HCT116 (cell line): ENCODE measurements around the gene GFY. TPM values are rescaled to one million over a fixed set of nuclear protein-coding genes. Genes with fewer than 3 reads are reported as not detected.

ENCODE experiments used
- ATAC-seq: fragments of 200-7000 bp; cut with Tn5 transposase; 2 replicates; pipeline ENCODE4 v1.9.1; 2020; ENCODE audit warnings: mild to moderate bottlenecking, moderate library complexity
- BruUV-seq: library from RNA; stranded (reverse); fragments of 400-500 nt; replicated peaks from 2 replicates; lab custom pipeline; 2021; lab: Mats Ljungman, UMichigan
- CTCF ChIA-PET: fragments of 300-600 bp; sonication (Branson Sonifier 250); formaldehyde crosslinking; loops from one replicate; lab custom pipeline; 2021; ENCODE audit warnings: antibody characterized with exemption; lab: Charles Lee
- POLR2A ChIA-PET: fragments of 300-600, 350-600 bp; sonication (Branson Sonifier 250); formaldehyde crosslinking; loops from one replicate; lab custom pipeline; 2021; ENCODE audit warnings: antibody characterized with exemption; lab: Charles Lee
- RAD21 ChIA-PET, 2 experiments: fragments of 300-600 bp; sonication (Branson Sonifier 250); formaldehyde crosslinking; loops; one replicate each; lab custom pipeline; 2023; ENCODE audit warnings: low total read pairs in 2 of 2; ENCODE audit not compliant: uncharacterized antibody in 2 of 2, unreplicated experiment in 2 of 2, low non-redundant PET in 1 of 2; lab: Charles Lee
- DNase-seq: peaks from one replicate; pipeline ENCODE4 v3.0.0-alpha.2; 2010; ENCODE audit warnings: low read depth, low spot score
- H2AFZ ChIP-seq: fragments of 200-600 bp; shearing (Covaris generic), sonication (generic); 2 replicates; pipeline ENCODE4 v1.6.1; 2017; ENCODE audit warnings: low read depth, mixed run types, mixed read lengths, antibody characterized with exemption, low read length; ENCODE audit not compliant: poor library complexity, severe bottlenecking
- H3K27ac ChIP-seq: 2 replicates; pipeline ENCODE4 v1.5.1; 2012; ENCODE audit warnings: low read depth, low read length
- H3K27me3 ChIP-seq: fragments of 200-600 bp; sonication (generic); 2 replicates; pipeline ENCODE4 v1.6.1; 2016; ENCODE audit warnings: mixed run types, low read length, mixed read lengths; ENCODE audit not compliant: insufficient read depth
- H3K36me3 ChIP-seq, 2 experiments: fragments of 200-500 bp in 1 of 2; fragments of 200-600 bp in 1 of 2; sonication (Bioruptor generic) in 1 of 2; sonication (generic) in 1 of 2; 2 replicates each; pipeline versions ENCODE4 v1.5.1 to v1.6.1; 2014 to 2016; ENCODE audit warnings: low read length in 2 of 2, inconsistent platforms in 1 of 2, mixed read lengths in 1 of 2, mixed run types in 1 of 2; ENCODE audit not compliant: insufficient read depth in 2 of 2, control insufficient read depth in 1 of 2
- H3K4me1 ChIP-seq, 2 experiments: fragments of 200-600 bp in 1 of 2; sonication (generic) in 1 of 2; 2 replicates each; pipeline versions ENCODE4 v1.5.1 to v1.6.1; 2012 to 2017; ENCODE audit warnings: low read length in 2 of 2, inconsistent platforms in 1 of 2, mild to moderate bottlenecking in 1 of 2, mixed read lengths in 1 of 2, mixed run types in 1 of 2, moderate library complexity in 1 of 2; ENCODE audit not compliant: insufficient read depth in 2 of 2, control insufficient read depth in 1 of 2
- H3K4me2 ChIP-seq: fragments of 200-600 bp; sonication (generic); 2 replicates; pipeline ENCODE4 v1.6.1; 2017; ENCODE audit warnings: mixed run types, low read length, mixed read lengths
- H3K4me3 ChIP-seq, 2 experiments: fragments of 200-600 bp in 1 of 2; sonication (generic) in 1 of 2; replicated peaks in 1 of 2; 2 replicates each; pipeline ENCODE4 v1.5.1; 2011 to 2016; ENCODE audit warnings: low read length in 2 of 2, control low read depth in 1 of 2, low read depth in 1 of 2, mild to moderate bottlenecking in 1 of 2, mixed read lengths in 1 of 2, mixed run types in 1 of 2
- H3K79me2 ChIP-seq: fragments of 200-600 bp; sonication (generic); 2 replicates; pipeline ENCODE4 v1.6.1; 2017; ENCODE audit warnings: mild to moderate bottlenecking, mixed run types, low read length, moderate library complexity, mixed read lengths; ENCODE audit not compliant: insufficient read depth
- H3K9ac ChIP-seq: fragments of 200-600 bp; sonication (generic); 2 replicates; pipeline ENCODE4 v1.6.1; 2016; ENCODE audit warnings: low read length, mixed read lengths
- H3K9me2 ChIP-seq: fragments of 200-600 bp; sonication (generic), shearing (Covaris generic); 2 replicates; pipeline ENCODE4 v1.6.1; 2017; ENCODE audit warnings: mixed run types, mild to moderate bottlenecking, moderate library complexity; ENCODE audit not compliant: insufficient read depth
- H3K9me3 ChIP-seq, 2 experiments: fragments of 200-500 bp in 1 of 2; fragments of 200-600 bp in 1 of 2; sonication (Bioruptor generic) in 1 of 2; sonication (generic) in 1 of 2; 2 replicates each; pipeline ENCODE4 v1.6.1; 2014 to 2017; ENCODE audit warnings: low read length in 2 of 2, mixed read lengths in 2 of 2, inconsistent platforms in 1 of 2, low read depth in 1 of 2, mild to moderate bottlenecking in 1 of 2, mixed run types in 1 of 2, moderate library complexity in 1 of 2; ENCODE audit not compliant: control insufficient read depth in 1 of 2, insufficient read depth in 1 of 2
- H4K20me1 ChIP-seq: fragments of 200-600 bp; sonication (generic), shearing (Covaris generic); 2 replicates; pipeline ENCODE4 v1.6.1; 2017; ENCODE audit warnings: mixed run types, mild to moderate bottlenecking, moderate library complexity; ENCODE audit not compliant: insufficient read depth
- CEBPB ChIP-seq: IDR thresholded peaks from 2 replicates; pipeline ENCODE4 v1.6.1; 2012; ENCODE audit warnings: low read depth
- ELF1 ChIP-seq: IDR thresholded peaks from 2 replicates; pipeline ENCODE4 v1.6.1; 2012; ENCODE audit warnings: low read depth, borderline replicate concordance
- EZH2 ChIP-seq: fragments of 200-600 bp; sonication (generic); IDR thresholded peaks from 2 replicates; pipeline ENCODE4 v1.6.1; 2017; ENCODE audit warnings: antibody characterized with exemption, mixed run types
- EZH2phosphoT487 ChIP-seq: fragments of 200-600 bp; IDR thresholded peaks from 2 replicates; pipeline ENCODE4 v1.6.1; 2018; ENCODE audit warnings: antibody characterized with exemption, borderline replicate concordance
- FOSL1 ChIP-seq: IDR thresholded peaks from 2 replicates; pipeline ENCODE4 v1.6.1; 2012; ENCODE audit warnings: low read depth
- MAX ChIP-seq: IDR thresholded peaks from 2 replicates; pipeline ENCODE4 v1.6.1; 2012
- POLR2A ChIP-seq: IDR thresholded peaks from 2 replicates; pipeline ENCODE4 v1.7.0; 2011; ENCODE audit warnings: borderline replicate concordance; ENCODE audit not compliant: insufficient read depth, insufficient read length; ENCODE audit errors: extremely low read depth
- POLR2AphosphoS5 ChIP-seq: IDR thresholded peaks from 2 replicates; pipeline ENCODE4 v1.6.1; 2011; ENCODE audit warnings: mild to moderate bottlenecking, low read depth, low read length, moderate library complexity
- REST ChIP-seq: IDR thresholded peaks from 2 replicates; pipeline ENCODE4 v1.6.1; 2012; ENCODE audit warnings: low read depth
- SIN3A ChIP-seq: IDR thresholded peaks from 2 replicates; pipeline ENCODE4 v1.6.1; 2012; ENCODE audit warnings: low read depth
- TCF7L2 ChIP-seq: IDR thresholded peaks from 2 replicates; pipeline ENCODE4 v1.7.0; 2011; ENCODE audit warnings: borderline replicate concordance, inconsistent platforms; ENCODE audit not compliant: insufficient read depth, insufficient read length; ENCODE audit errors: extremely low read depth
- ZBTB33 ChIP-seq: IDR thresholded peaks from 2 replicates; pipeline ENCODE4 v1.6.1; 2011; ENCODE audit warnings: mild to moderate bottlenecking, low read length, moderate library complexity; ENCODE audit not compliant: insufficient replicate concordance; ENCODE audit errors: extremely low read depth
- ZFX ChIP-seq: fragments of 450-650 bp; IDR thresholded peaks from 2 replicates; pipeline ENCODE4 v1.6.1; 2017
- ZNF274 ChIP-seq: fragments of 200-500 bp; sonication (Bioruptor generic); IDR thresholded peaks from 2 replicates; pipeline ENCODE4 v1.6.1; 2014; ENCODE audit warnings: mild to moderate bottlenecking, low read depth, low read length, inconsistent platforms
- intact Hi-C: fragments of 100-400 bp; cut with micrococcal nuclease; formaldehyde crosslinking; loops from 2 replicates; pipeline ENCODE4 v1.10.0; 2022
- total RNA-seq: library from RNA; stranded (reverse); gene quantifications from one replicate; pipeline ENCODE4 v1.2.1, GENCODE V29; 2021; ENCODE audit not compliant: unreplicated experiment

GFY gene
- total RNA-seq, 1 experiment from 2014 or later = 2.6 TPM

DNA sequence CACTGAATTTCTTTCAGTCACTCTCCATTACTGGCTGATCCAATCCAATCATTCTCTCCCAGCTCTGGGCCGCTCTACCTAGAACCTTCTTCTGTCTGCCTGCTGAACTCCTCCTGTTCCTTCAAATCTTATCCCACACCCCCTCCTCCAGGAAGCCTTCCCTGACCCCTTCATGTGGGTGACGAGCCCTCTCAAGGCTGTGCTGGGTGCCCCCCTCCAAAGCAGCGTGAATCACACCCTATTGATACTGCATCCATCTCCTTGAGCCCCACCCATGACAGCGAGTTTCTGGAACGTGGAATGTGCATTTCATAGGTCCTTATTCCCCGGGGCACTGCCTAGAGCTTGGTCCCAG is 23.2 kb downstream of the GFY start:
- ChIA-PET CTCF (no interaction called here), POLR2A (no interaction called here), RAD21 (no interaction called here)
- H3K27me3 ChIP-seq = no peaks in the 10 kb centered on the region
- intact Hi-C loops = no loop called here
- H3K4me3 ChIP-seq = no peak overlapping the region
- H3K9me3 ChIP-seq = no peaks in the 10 kb centered on the region
- no peak overlapping the region for H3K4me2 ChIP-seq
- ATAC-seq (no peak), DNase-seq (no peak)
- BruUV-seq = no TSS peak
- H3K4me1 ChIP-seq = peaks cover 17 to 42% of the 10 kb centered on the region in 2 experiments; a peak in 3 of 4 replicates
- H2AFZ ChIP-seq = no peak overlapping the region
- TF ChIP-seq CEBPB = no peak
- TF ChIP-seq SIN3A = no peak
- no peak for TF ChIP-seq POLR2A
- TF ChIP-seq FOSL1 = no peak
- no peak for TF ChIP-seq TCF7L2
- no peak for TF ChIP-seq ELF1
- TF ChIP-seq REST = no peak
- TF ChIP-seq POLR2AphosphoS5 = no peak
- TF ChIP-seq ZBTB33 = no peak
- TF ChIP-seq MAX = no peak
- no peak for TF ChIP-seq EZH2
- no peak for TF ChIP-seq ZFX
- TF ChIP-seq ZNF274 = no peak
- no peak for TF ChIP-seq EZH2phosphoT487
- peaks cover 25% of the 10 kb centered on the region for H3K79me2 ChIP-seq
- no peaks in the 10 kb centered on the region for H4K20me1 ChIP-seq
- peaks cover 14 to 16% of the 10 kb centered on the region in 2 experiments; a peak in 2 of 4 replicates for H3K36me3 ChIP-seq
- no peak overlapping the region for H3K9ac ChIP-seq
- no peaks in the 10 kb centered on the region for H3K9me2 ChIP-seq
- H3K27ac ChIP-seq = no peak overlapping the region; the same call in 1 of the 2 replicates
